SK-N-SH (cell line): ENCODE results near the gene CANT1. TPM values are rescaled to one million over a fixed set of nuclear protein-coding genes. Genes with fewer than 3 reads are reported as not detected.

ENCODE experiments used
- CTCF ChIA-PET: fragments of 300-600, 350-600 bp; formaldehyde crosslinking; extraction: SDS; loops from one replicate; lab custom pipeline; 2021; lab: Yijun Ruan, JAX
- POLR2A ChIA-PET: fragments of 350-600 bp; sonication (Branson Sonifier 250); formaldehyde crosslinking; extraction: SDS; loops from one replicate; lab custom pipeline; 2020; ENCODE audit warnings: antibody characterized with exemption, inconsistent platforms; lab: Yijun Ruan, JAX
- DNase-seq: peaks from one replicate; pipeline ENCODE4 v3.0.0; 2012
- H2AFZ ChIP-seq: fragments of 200-600 bp; sonication (generic); 2 replicates; pipeline ENCODE4 v1.8.1; 2016; ENCODE audit warnings: antibody characterized with exemption, mild to moderate bottlenecking, low read depth
- H3F3A ChIP-seq: fragments of 200-600 bp; sonication (generic); replicated peaks from 2 replicates; pipeline ENCODE3; 2016; ENCODE audit warnings: antibody characterized with exemption, mild to moderate bottlenecking; ENCODE audit not compliant: insufficient read depth
- H3K27ac ChIP-seq, 2 experiments: fragments of 200-500 bp in 1 of 2; fragments of 200-600 bp in 1 of 2; sonication (Bioruptor generic) in 1 of 2; sonication (generic), shearing (Covaris generic) in 1 of 2; 2 replicates each; pipeline versions ENCODE4 v1.5.1 to v1.6.1; 2014 to 2016; ENCODE audit warnings: low read depth in 2 of 2, inconsistent platforms in 1 of 2, low read length in 1 of 2, mild to moderate bottlenecking in 1 of 2, mixed read lengths in 1 of 2
- H3K27me3 ChIP-seq: fragments of 200-600 bp; sonication (generic), shearing (Covaris generic); 2 replicates; pipeline ENCODE4 v1.6.1; 2016; ENCODE audit warnings: mixed run types; ENCODE audit not compliant: insufficient read depth
- H3K36me3 ChIP-seq, 2 experiments: fragments of 200-500 bp in 1 of 2; fragments of 200-600 bp in 1 of 2; sonication (Bioruptor generic) in 1 of 2; sonication (generic) in 1 of 2; replicated peaks in 1 of 2; 2 replicates each; pipeline versions ENCODE3 to v1.5.1; 2014 to 2016; ENCODE audit warnings: low read length in 1 of 2, mild to moderate bottlenecking in 1 of 2; ENCODE audit not compliant: insufficient read depth in 2 of 2, control insufficient read depth in 1 of 2
- H3K4me1 ChIP-seq, 2 experiments: fragments of 200-500 bp in 1 of 2; fragments of 200-600 bp in 1 of 2; sonication (Bioruptor generic) in 1 of 2; sonication (generic), shearing (Covaris generic) in 1 of 2; 2 replicates each; pipeline versions ENCODE4 v1.5.1 to v1.6.1; 2014 to 2016; ENCODE audit warnings: low read depth in 1 of 2, low read length in 1 of 2, mixed run types in 1 of 2; ENCODE audit not compliant: insufficient read depth in 2 of 2, control insufficient read depth in 1 of 2
- H3K4me2 ChIP-seq: fragments of 200-600 bp; sonication (generic), shearing (Covaris generic); 2 replicates; pipeline ENCODE4 v1.6.1; 2017; ENCODE audit warnings: mixed run types
- H3K4me3 ChIP-seq, 2 experiments: fragments of 200-500 bp in 1 of 2; fragments of 200-600 bp in 1 of 2; sonication (Bioruptor generic) in 1 of 2; sonication (generic), shearing (Covaris generic) in 1 of 2; 2 replicates each; pipeline versions ENCODE4 v1.5.1 to v1.8.1; 2014 to 2016; ENCODE audit warnings: low read depth in 2 of 2, inconsistent platforms in 1 of 2, low read length in 1 of 2, mild to moderate bottlenecking in 1 of 2, mixed read lengths in 1 of 2, moderate library complexity in 1 of 2
- H3K79me2 ChIP-seq: fragments of 200-600 bp; sonication (generic); 2 replicates; pipeline ENCODE4 v1.8.1; 2017; ENCODE audit warnings: mild to moderate bottlenecking; ENCODE audit not compliant: insufficient read depth
- H3K9ac ChIP-seq: fragments of 200-600 bp; sonication (generic); 2 replicates; pipeline ENCODE4 v1.6.1; 2017; ENCODE audit warnings: mixed run types
- H3K9me2 ChIP-seq: fragments of 200-600 bp; sonication (generic); 2 replicates; pipeline ENCODE4 v1.6.1; 2017; ENCODE audit warnings: mixed run types
- H3K9me3 ChIP-seq: fragments of 200-600 bp; sonication (generic); 2 replicates; pipeline ENCODE4 v1.6.1; 2017; ENCODE audit warnings: mixed run types, mild to moderate bottlenecking, moderate library complexity
- H4K20me1 ChIP-seq: fragments of 200-600 bp; sonication (generic); 2 replicates; pipeline ENCODE4 v1.6.1; 2017; ENCODE audit warnings: mild to moderate bottlenecking, mixed run types; ENCODE audit not compliant: insufficient read depth
- ELF1 ChIP-seq: IDR thresholded peaks from 2 replicates; pipeline ENCODE4 v1.4.0; 2012
- EP300 ChIP-seq, 2 experiments: IDR thresholded peaks; 2 replicates each; pipeline versions ENCODE4 v1.4.0 to v1.6.1; 2012; ENCODE audit warnings: borderline replicate concordance in 1 of 2, low read depth in 1 of 2, low read length in 1 of 2
- FOSL2 ChIP-seq: IDR thresholded peaks from 2 replicates; pipeline ENCODE4 v1.4.0; 2012; ENCODE audit warnings: low read depth, mild to moderate bottlenecking, moderate library complexity, borderline replicate concordance
- FOXM1 ChIP-seq: IDR thresholded peaks from 2 replicates; pipeline ENCODE4 v1.4.0; 2012; ENCODE audit warnings: low read depth, mild to moderate bottlenecking
- GATA2 ChIP-seq: sonication (generic); formaldehyde crosslinking; IDR thresholded peaks from 2 replicates; pipeline ENCODE4 v1.5.0; 2020; ENCODE audit warnings: mild to moderate bottlenecking, missing genetic modification reagents
- IRF3 ChIP-seq: fragments of 150-350 bp; IDR thresholded peaks from 2 replicates; pipeline ENCODE4 v1.6.1; 2016; ENCODE audit warnings: mild to moderate bottlenecking, low read depth, low read length
- JUND ChIP-seq: IDR thresholded peaks from 2 replicates; pipeline ENCODE4 v1.4.0; 2012
- MAX ChIP-seq: IDR thresholded peaks from 2 replicates; pipeline ENCODE4 v1.4.0; 2012; ENCODE audit warnings: low read depth
- MXI1 ChIP-seq: IDR thresholded peaks from 2 replicates; pipeline ENCODE4 v1.6.1; 2012; ENCODE audit warnings: mild to moderate bottlenecking, low read depth, low read length, improper control_type of control experiment
- SIN3A ChIP-seq: IDR thresholded peaks from 2 replicates; pipeline ENCODE4 v1.6.1; 2012; ENCODE audit warnings: low read depth, mild to moderate bottlenecking, low read length, moderate library complexity, borderline replicate concordance
- TCF12 ChIP-seq: IDR thresholded peaks from 2 replicates; pipeline ENCODE4 v1.4.0; 2012
- TEAD4 ChIP-seq: IDR thresholded peaks from 2 replicates; pipeline ENCODE4 v1.4.0; 2012; ENCODE audit warnings: mild to moderate bottlenecking, borderline replicate concordance; ENCODE audit not compliant: insufficient read depth
- USF2 ChIP-seq: fragments of 150-350 bp; IDR thresholded peaks from 2 replicates; pipeline ENCODE4 v1.6.1; 2017; ENCODE audit warnings: antibody characterized with exemption, low read length, low read depth, borderline replicate concordance
- YY1 ChIP-seq: IDR thresholded peaks from 2 replicates; pipeline ENCODE4 v1.4.0; 2012; ENCODE audit warnings: low read depth, mild to moderate bottlenecking
- WGBS: methylation state at CpG from one replicate; pipeline ENCODE4 v1.1.6; 2017; ENCODE audit warnings: low lambda C conversion rate; 5-methylcytosine and 5-hydroxymethylcytosine counted together
- polyA plus RNA-seq, 3 experiments: library from polyadenylated mRNA; depleted of rRNA; stranded (reverse); fragments of >200 nt; gene quantifications; 2 replicates each; pipeline ENCODE4 v1.2.3, GENCODE V29; 2012

Gene CANT1
- polyA plus RNA-seq, 1 of the 3 experiments (the other 2 are of a cell fraction): 87.4 TPM

GRCh38 chr17:78953356-78954350 lies 55.9 kb downstream of the CANT1 start:
- POLR2A ChIA-PET: interaction anchor here (0.8 to 1.5 kb wide), 5 partner anchors 10 to 71 kb away, joined by 3 to 10 read pairs (median 3); no protein-coding TSS in a partner anchor
- no peak for TF ChIP-seq USF2
- TF ChIP-seq IRF3: no peak
- TF ChIP-seq GATA2 (CRISPR knock-in tag): no peak
- no peak for TF ChIP-seq TEAD4
- no peak for TF ChIP-seq YY1
- TF ChIP-seq MXI1: no peak; the same call in 1 of the 2 replicates
- no peak for TF ChIP-seq ELF1
- no peak for TF ChIP-seq MAX

GRCh38 chr17:78952706-78953105 lies 56.9 kb downstream of the CANT1 start:
- no peak for DNase-seq
- no peaks in the 10 kb centered on the region for H3K79me2 ChIP-seq
- H3K4me2 ChIP-seq: no peak overlapping the region
- H3K36me3 ChIP-seq: no peaks in the 10 kb centered on the region
- H2AFZ ChIP-seq: no peak overlapping the region
- no peaks in the 10 kb centered on the region for H3K27me3 ChIP-seq
- peaks cover 4% of the 10 kb centered on the region for H3F3A ChIP-seq
- POLR2A ChIA-PET: interaction anchor here (0.8 to 1.5 kb wide), 2 partner anchors 27 to 30 kb away, joined by 3 read pairs; partner anchors contain the start of gene TIMP2
- no peak overlapping the region for H3K9ac ChIP-seq
- no peaks in the 10 kb centered on the region for H3K9me3 ChIP-seq
- H3K4me3 ChIP-seq: no peak overlapping the region
- H3K27ac ChIP-seq: no peak overlapping the region
- TF ChIP-seq EP300 (IDR thresholded peaks at IDR 0.05; ENCODE audit: borderline replicate concordance in 1 of 2, low read depth in 1 of 2, low read length in 1 of 2): no peak
- no peak for TF ChIP-seq GATA2 (CRISPR knock-in tag)
- no peak for TF ChIP-seq SIN3A
- TF ChIP-seq ELF1: no peak
- TF ChIP-seq TCF12: no peak
- TF ChIP-seq JUND: no peak
- TF ChIP-seq FOSL2: no peak
- TF ChIP-seq FOXM1: no peak
- CTCF ChIA-PET: interaction anchor here (1.9 to 18.4 kb wide), 3 partner anchors 9 to 87 kb away, joined by 9 to 194 read pairs (median 18); partner anchors contain the start of gene LGALS3BP
- H3K4me1 ChIP-seq: peaks cover 8 to 9% of the 10 kb centered on the region in 2 experiments; a peak in 2 of 4 replicates
- H3K9me2 ChIP-seq: no peaks in the 10 kb centered on the region
- H4K20me1 ChIP-seq: no peaks in the 10 kb centered on the region
- WGBS: 93% methylated on average over 8 of the region's 10 CpGs

More at GRCh38 chr17:78953356-78954350, 55.9 kb downstream of the CANT1 start:
- Histone ChIP-seq H3K36me3 (no peaks in the 10 kb centered on the region), H3K4me2 (no peak overlapping the region), H3K4me1 (peaks cover 8 to 13% of the 10 kb centered on the region in 2 experiments; a peak in 2 of 4 replicates), H2AFZ (no peak overlapping the region), H3K4me3 (no peak overlapping the region), H3K9me2 (no peaks in the 10 kb centered on the region), H3F3A (peaks cover 4% of the 10 kb centered on the region), H3K27me3 (no peaks in the 10 kb centered on the region), H3K27ac (no peak overlapping the region; a peak in 1 of 4 replicates), H4K20me1 (no peaks in the 10 kb centered on the region), H3K79me2 (no peaks in the 10 kb centered on the region), H3K9ac (no peak overlapping the region), H3K9me3 (no peaks in the 10 kb centered on the region)
- CTCF ChIA-PET: interaction anchor here (1.3 to 18.4 kb wide), 5 partner anchors 10 to 88 kb away, joined by 5 to 194 read pairs (median 11); partner anchors contain the start of gene LGALS3BP
- WGBS: 74% methylated on average over 28 of the region's 29 CpGs
- DNase-seq: peak; percentile 84
